ENCODE measurements around the gene PPARA. TPM values are rescaled to one million over a fixed set of nuclear protein-coding genes. Genes with fewer than 3 reads are reported as not detected.

Gene PPARA
- total and polyA plus RNA-seq, 2 experiments from 2014 or later = 4.7 to 12.6 TPM

DNA sequence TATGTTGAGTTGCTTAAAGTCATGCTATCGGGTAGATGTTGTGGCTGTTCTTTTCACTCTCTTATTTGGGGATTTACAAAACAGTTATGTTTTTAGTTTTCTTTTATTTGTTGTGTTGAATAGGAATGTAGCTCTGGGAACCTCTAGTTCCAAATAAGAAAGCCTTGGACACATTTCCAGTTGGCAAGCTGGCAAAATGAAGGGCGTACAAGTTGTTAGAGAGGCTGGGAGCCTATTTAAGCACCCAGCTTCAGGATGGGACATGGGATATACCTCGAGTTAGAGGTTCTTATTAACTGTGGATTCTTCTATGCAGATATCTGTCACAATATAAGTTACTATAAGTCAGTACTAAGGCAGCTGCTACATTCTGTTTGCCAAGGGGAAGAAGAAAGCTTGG lies 22.8 kb downstream of the PPARA start (continued):
- TF ChIP-seq, protein P1, sequence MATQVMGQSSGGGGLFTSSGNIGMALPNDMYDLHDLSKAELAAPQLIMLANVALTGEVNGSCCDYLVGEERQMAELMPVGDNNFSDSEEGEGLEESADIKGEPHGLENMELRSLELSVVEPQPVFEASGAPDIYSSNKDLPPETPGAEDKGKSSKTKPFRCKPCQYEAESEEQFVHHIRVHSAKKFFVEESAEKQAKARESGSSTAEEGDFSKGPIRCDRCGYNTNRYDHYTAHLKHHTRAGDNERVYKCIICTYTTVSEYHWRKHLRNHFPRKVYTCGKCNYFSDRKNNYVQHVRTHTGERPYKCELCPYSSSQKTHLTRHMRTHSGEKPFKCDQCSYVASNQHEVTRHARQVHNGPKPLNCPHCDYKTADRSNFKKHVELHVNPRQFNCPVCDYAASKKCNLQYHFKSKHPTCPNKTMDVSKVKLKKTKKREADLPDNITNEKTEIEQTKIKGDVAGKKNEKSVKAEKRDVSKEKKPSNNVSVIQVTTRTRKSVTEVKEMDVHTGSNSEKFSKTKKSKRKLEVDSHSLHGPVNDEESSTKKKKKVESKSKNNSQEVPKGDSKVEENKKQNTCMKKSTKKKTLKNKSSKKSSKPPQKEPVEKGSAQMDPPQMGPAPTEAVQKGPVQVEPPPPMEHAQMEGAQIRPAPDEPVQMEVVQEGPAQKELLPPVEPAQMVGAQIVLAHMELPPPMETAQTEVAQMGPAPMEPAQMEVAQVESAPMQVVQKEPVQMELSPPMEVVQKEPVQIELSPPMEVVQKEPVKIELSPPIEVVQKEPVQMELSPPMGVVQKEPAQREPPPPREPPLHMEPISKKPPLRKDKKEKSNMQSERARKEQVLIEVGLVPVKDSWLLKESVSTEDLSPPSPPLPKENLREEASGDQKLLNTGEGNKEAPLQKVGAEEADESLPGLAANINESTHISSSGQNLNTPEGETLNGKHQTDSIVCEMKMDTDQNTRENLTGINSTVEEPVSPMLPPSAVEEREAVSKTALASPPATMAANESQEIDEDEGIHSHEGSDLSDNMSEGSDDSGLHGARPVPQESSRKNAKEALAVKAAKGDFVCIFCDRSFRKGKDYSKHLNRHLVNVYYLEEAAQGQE (IDR thresholded peaks at IDR 0.05; ENCODE audit: unreplicated experiment) = no peak
- TF ChIP-seq ZNF331 (CRISPR knock-in tag; IDR thresholded peaks at IDR 0.05; ENCODE audit: low read depth) (no peak), STAT1 (IDR thresholded peaks at IDR 0.05; ENCODE audit: unreplicated experiment) (no peak)

DNA sequence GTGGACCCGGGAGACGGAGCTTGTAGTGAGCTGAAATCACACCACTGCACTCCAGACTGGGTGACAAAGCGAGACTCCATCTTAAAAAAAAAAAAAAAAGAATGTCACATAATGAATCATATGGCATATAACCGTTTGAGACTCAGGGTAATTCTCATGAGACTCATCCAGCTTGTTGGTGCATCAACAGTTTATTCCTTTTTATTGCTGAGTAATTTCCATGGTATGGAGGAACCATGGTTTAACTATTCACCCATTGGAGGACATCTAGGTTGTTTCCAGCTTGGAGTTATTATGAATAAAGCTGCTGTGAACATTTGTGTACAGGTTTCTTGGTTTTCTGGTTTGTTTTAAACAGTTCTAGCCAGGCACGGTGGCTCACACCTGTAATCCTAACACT lies 25.3 kb downstream of the PPARA start:
- no peak overlapping the region for H2AFZ ChIP-seq
- H3K27me3 ChIP-seq (ENCODE audit: insufficient read depth) = no peaks in the 10 kb centered on the region
- H3F3A ChIP-seq (replicated peaks; ENCODE audit: low read depth) = no peaks in the 10 kb centered on the region
- no peak overlapping the region for H3K4me3 ChIP-seq
- TF ChIP-seq ZNF331 (CRISPR knock-in tag; IDR thresholded peaks at IDR 0.05; ENCODE audit: low read depth) (no peak), STAT1 (IDR thresholded peaks at IDR 0.05; ENCODE audit: unreplicated experiment) (no peak), NANOG (IDR thresholded peaks at IDR 0.05; ENCODE audit: borderline replicate concordance) (no peak), JUNB (IDR thresholded peaks at IDR 0.05; ENCODE audit: unreplicated experiment) (no peak), CREB1 (CRISPR knock-in tag; IDR thresholded peaks at IDR 0.05; ENCODE audit: low read depth) (no peak)
- TF ChIP-seq, protein P1 (IDR thresholded peaks at IDR 0.05; ENCODE audit: unreplicated experiment) = no peak
- TF ChIP-seq, protein P2, sequence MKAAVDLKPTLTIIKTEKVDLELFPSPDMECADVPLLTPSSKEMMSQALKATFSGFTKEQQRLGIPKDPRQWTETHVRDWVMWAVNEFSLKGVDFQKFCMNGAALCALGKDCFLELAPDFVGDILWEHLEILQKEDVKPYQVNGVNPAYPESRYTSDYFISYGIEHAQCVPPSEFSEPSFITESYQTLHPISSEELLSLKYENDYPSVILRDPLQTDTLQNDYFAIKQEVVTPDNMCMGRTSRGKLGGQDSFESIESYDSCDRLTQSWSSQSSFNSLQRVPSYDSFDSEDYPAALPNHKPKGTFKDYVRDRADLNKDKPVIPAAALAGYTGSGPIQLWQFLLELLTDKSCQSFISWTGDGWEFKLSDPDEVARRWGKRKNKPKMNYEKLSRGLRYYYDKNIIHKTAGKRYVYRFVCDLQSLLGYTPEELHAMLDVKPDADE (IDR thresholded peaks at IDR 0.05) = no peak
- H3K36me3 Mint-ChIP-seq (ENCODE audit: low read depth) = peaks cover 29% of the 10 kb centered on the region
- no peak overlapping the region for H3K27ac ChIP-seq (ENCODE audit: low read depth)
- ATAC-seq (no peak), DNase-seq (ENCODE audit: low spot score) (no peak)
- no peak overlapping the region for H3K27ac Mint-ChIP-seq
- H3K27me3 Mint-ChIP-seq (ENCODE audit: insufficient read depth, low read depth, poor library complexity) = peaks cover 7% of the 10 kb centered on the region
- H3K9me2 ChIP-seq (ENCODE audit: insufficient read depth) = no peaks in the 10 kb centered on the region
- H3K4me1 Mint-ChIP-seq = no peaks in the 10 kb centered on the region
- peaks cover 33% of the 10 kb centered on the region for H3K9me3 Mint-ChIP-seq
- 0 out of 2 replicates have a peak, but pooled peaks cover 3% of the 10 kb centered on the region for H3K36me3 ChIP-seq (ENCODE audit: insufficient read depth)
- no peaks in the 10 kb centered on the region for H4K20me1 ChIP-seq (replicated peaks; ENCODE audit: insufficient read depth)
- H3K4me1 ChIP-seq (ENCODE audit: insufficient read depth) = no peaks in the 10 kb centered on the region
- H3K79me2 ChIP-seq (replicated peaks; ENCODE audit: insufficient read depth) = no peaks in the 10 kb centered on the region
- no peak overlapping the region for H3K4me2 ChIP-seq
- H3K4me3 Mint-ChIP-seq = no peak overlapping the region

Measured in GM23338 (cell line).